ENCODE data around the gene UNC79. TPM values are rescaled to one million over a fixed set of nuclear protein-coding genes. Genes with fewer than 3 reads are reported as not detected.

Gene UNC79
- total and polyA plus RNA-seq, 7 donors = 0.03 to 0.88 (median 0.44) TPM

GRCh38 chr14:93729993-93730392 lies 299.3 kb downstream of the UNC79 start:
- WGBS, 3 donors = 77 to 85% (median 80%) methylated on average over 10 of the region's 10 CpGs
- no peak for TF ChIP-seq CTCF (IDR thresholded peaks at IDR 0.05)
- no peak overlapping the region for H3K27ac ChIP-seq
- no peak for ATAC-seq
- DNase-seq = peak in 1 of 2 donors; percentile 26
- H3K9me3 ChIP-seq = no peaks in the 10 kb centered on the region
- H3K4me3 ChIP-seq = no peak overlapping the region
- no peaks in the 10 kb centered on the region for H3K36me3 ChIP-seq (ENCODE audit: insufficient read depth in 1 of 2, low read depth in 1 of 2)
- H3K27me3 ChIP-seq (ENCODE audit: insufficient read depth in 3 of 3, low read length in 2 of 3) = no peaks in the 10 kb centered on the region
- intact Hi-C loops (cut with DNase I) = no loop called here
- H3K4me1 ChIP-seq = no peaks in the 10 kb centered on the region

- no peak overlapping the region for H3K4me3 ChIP-seq
- H3K36me3 ChIP-seq (ENCODE audit: insufficient read depth in 1 of 2, low read depth in 1 of 2) = no peaks in the 10 kb centered on the region
- no peaks in the 10 kb centered on the region for H3K4me1 ChIP-seq
- H3K27ac ChIP-seq = no peak overlapping the region
- peak in 1 of 2 donors; percentile 8 for DNase-seq
- no peaks in the 10 kb centered on the region for H3K9me3 ChIP-seq
- no peak for ATAC-seq
- H3K27me3 ChIP-seq (ENCODE audit: insufficient read depth in 3 of 3, low read length in 2 of 3) = no peaks in the 10 kb centered on the region
- TF ChIP-seq CTCF (IDR thresholded peaks at IDR 0.05) = no peak
- WGBS, 3 donors = 52 to 62% (median 53%) methylated on average over 7 of the region's 7 CpGs
- intact Hi-C loops (cut with DNase I) = no loop called here
Observed at GRCh38 chr14:93731753-93732152, 301.0 kb downstream of the UNC79 start.

DNA sequence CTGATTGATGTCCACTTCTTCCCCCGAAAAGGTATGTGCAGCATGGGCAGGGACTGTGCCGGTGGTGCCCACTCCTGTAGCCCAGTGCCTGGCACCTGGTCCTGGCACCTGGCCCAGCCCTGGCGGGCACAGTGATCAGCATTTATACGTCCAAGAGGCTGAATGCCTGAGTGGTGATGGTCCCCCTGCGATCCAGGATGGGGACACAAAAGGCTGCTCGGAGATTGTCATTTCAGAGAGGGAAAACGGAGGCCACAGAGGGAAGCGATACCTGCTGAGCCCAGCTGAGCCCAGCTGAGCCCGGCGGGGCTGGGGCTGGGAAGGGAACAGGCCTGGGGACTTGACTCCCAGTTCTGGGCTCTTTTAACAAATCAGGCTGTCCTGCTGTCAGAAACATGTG lies 301.8 kb downstream of the UNC79 start:
- DNase-seq (peak in 1 of 2 donors; percentile 21), ATAC-seq (no peak)
- WGBS, 3 donors = 79 to 89% (median 88%) methylated on average over 10 of the region's 10 CpGs
- H3K27ac ChIP-seq = no peak overlapping the region
- H3K36me3 ChIP-seq (ENCODE audit: insufficient read depth in 1 of 2, low read depth in 1 of 2) = no peaks in the 10 kb centered on the region
- no peaks in the 10 kb centered on the region for H3K27me3 ChIP-seq (ENCODE audit: insufficient read depth in 3 of 3, low read length in 2 of 3)
- no peaks in the 10 kb centered on the region for H3K9me3 ChIP-seq
- H3K4me1 ChIP-seq = no peaks in the 10 kb centered on the region
- H3K4me3 ChIP-seq = no peak overlapping the region
- intact Hi-C loops (cut with DNase I) = no loop called here
- no peak for TF ChIP-seq CTCF (IDR thresholded peaks at IDR 0.05)

- 46 to 58% (median 57%) methylated on average over 11 of the region's 11 CpGs for WGBS, 3 donors
- H3K27me3 ChIP-seq (ENCODE audit: insufficient read depth in 3 of 3, low read length in 2 of 3) = no peaks in the 10 kb centered on the region
- intact Hi-C loops (cut with DNase I) = no loop called here
- DNase-seq = peak in 1 of 2 donors; percentile 29
- H3K4me3 ChIP-seq = no peak overlapping the region
- ATAC-seq = no peak
- no peak overlapping the region for H3K27ac ChIP-seq
- no peaks in the 10 kb centered on the region for H3K9me3 ChIP-seq
- no peak for TF ChIP-seq CTCF (IDR thresholded peaks at IDR 0.05)
- no peaks in the 10 kb centered on the region for H3K36me3 ChIP-seq (ENCODE audit: insufficient read depth in 1 of 2, low read depth in 1 of 2)
- no peaks in the 10 kb centered on the region for H3K4me1 ChIP-seq
Observed at GRCh38 chr14:93733231-93733630, 302.5 kb downstream of the UNC79 start.

DNA sequence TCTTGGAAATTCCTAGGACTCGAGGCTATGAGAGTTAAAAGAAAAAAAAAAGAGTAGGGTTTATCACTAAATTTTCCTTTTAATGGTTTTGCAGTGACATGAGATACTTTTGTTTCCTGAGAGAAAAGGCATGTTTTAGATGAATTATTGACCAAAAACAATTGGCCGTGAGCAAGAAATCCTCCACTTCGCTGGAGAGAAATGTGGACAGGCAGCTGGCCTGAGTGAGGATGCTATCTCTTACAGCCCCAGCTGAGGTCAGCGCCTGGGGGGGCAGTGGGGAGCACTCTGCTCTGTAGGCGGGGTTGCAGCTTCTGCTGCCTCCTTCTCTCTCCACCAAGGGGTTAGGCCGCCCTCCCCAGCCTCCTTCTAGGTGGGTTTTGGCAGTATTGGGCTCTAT lies 302.9 kb downstream of the UNC79 start:
- H3K27ac ChIP-seq = no peak overlapping the region
- no peak for TF ChIP-seq CTCF (IDR thresholded peaks at IDR 0.05)
- no peaks in the 10 kb centered on the region for H3K36me3 ChIP-seq (ENCODE audit: insufficient read depth in 1 of 2, low read depth in 1 of 2)
- intact Hi-C loops (cut with DNase I) = no loop called here
- 46 to 59% (median 59%) methylated on average over 6 of the region's 6 CpGs for WGBS, 3 donors
- DNase-seq = peak in 1 of 2 donors; percentile 30
- no peak for ATAC-seq
- H3K9me3 ChIP-seq = no peaks in the 10 kb centered on the region
- no peaks in the 10 kb centered on the region for H3K4me1 ChIP-seq
- H3K4me3 ChIP-seq = no peak overlapping the region
- no peaks in the 10 kb centered on the region for H3K27me3 ChIP-seq (ENCODE audit: insufficient read depth in 3 of 3, low read length in 2 of 3)
